GM21619 (cell line): ENCODE measurements around the gene KRTAP9-3.
"Not testable (repeated sequence)": the region's sequence is repeated elsewhere in the genome, so short reads cannot be mapped to it uniquely, and the experiment has no call there.

ENCODE experiments used
- ATAC-seq: cut with Tn5 transposase; IDR thresholded peaks from one replicate; pipeline ENCODE4 v1.9.1; 2021; ENCODE audit not compliant: unreplicated experiment

Gene KRTAP9-3, protein sequence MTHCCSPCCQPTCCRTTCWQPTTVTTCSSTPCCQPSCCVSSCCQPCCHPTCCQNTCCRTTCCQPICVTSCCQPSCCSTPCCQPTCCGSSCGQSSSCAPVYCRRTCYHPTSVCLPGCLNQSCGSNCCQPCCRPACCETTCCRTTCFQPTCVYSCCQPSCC

DNA sequence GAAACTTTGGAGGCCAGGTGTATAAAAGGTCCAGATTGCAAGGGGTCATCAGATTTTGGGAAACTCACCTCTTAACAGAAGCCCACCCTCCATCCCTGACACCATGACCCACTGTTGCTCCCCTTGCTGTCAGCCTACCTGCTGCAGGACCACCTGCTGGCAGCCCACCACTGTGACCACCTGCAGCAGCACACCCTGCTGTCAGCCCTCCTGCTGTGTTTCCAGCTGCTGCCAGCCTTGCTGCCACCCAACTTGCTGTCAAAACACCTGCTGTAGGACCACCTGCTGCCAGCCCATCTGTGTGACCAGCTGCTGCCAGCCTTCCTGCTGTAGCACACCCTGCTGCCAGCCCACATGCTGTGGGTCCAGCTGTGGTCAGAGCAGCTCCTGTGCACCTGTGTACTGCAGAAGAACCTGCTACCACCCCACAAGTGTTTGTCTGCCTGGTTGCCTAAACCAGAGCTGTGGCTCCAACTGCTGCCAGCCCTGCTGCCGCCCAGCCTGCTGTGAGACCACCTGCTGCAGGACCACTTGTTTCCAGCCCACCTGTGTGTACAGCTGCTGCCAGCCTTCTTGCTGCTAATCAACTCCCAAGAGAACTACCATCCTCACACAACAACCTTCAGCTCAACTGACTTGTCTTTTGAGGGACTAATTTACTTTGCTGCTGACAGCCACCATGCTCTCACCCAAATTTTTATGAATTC lies at the start of gene KRTAP9-3:
Gene KRTAP9-3, plus strand, starts transcription at position 51 of the 707 bp plus-strand sequence. Its CDS starts 53 bp downstream, at position 104.
- not testable (repeated sequence) for ATAC-seq

DNA sequence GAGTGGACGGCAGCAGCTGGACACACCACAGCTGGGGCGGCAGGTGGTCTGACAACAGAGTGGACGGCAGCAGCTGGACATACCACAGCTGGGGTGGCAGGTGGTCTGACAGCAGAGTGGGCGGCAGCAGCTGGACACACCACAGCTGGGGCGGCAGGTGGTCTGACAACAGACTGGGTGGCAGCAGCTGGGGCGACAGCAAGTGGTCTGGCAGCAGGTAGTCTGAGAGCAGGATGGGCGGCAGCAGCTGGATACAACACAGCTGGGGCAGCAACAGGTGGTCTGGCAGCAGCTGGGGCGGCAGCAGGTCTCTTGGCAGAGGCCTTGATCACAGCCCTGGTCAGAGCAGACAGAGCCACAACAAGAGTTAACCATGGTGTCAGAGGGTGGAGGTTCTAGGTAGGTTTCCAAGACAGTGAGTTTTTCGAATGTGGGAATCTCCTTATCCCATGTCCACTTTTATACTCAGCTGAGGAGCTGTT lies 47.7 kb upstream of the KRTAP9-3 start, which contains the start of gene KRTAP4-1:
Gene KRTAP4-1, minus strand, starts transcription at position 432 of the 482 bp plus-strand sequence. Its CDS starts 57 bp downstream, at position 375.
- ATAC-seq, result no peak

DNA sequence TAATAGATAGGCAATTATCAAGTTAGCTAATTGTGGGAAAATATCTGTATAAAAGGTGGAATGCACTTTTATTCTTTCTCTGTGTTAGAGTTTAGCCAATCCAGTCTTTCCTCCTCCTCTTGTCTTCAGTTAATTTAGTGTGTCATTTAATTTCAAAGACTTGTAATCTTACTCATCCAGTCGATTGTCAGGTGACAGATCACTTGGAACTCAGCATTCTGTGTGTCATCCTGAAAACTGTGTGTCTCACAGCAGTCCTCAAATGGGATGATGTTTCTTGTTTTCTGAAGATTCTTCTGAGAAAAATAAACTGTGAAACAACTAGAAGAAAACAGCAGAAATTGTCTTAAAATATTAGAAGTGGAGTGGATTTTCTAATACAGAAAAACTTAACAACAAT lies 47.2 kb upstream of the KRTAP9-3 start:
- ATAC-seq, result no peak

DNA sequence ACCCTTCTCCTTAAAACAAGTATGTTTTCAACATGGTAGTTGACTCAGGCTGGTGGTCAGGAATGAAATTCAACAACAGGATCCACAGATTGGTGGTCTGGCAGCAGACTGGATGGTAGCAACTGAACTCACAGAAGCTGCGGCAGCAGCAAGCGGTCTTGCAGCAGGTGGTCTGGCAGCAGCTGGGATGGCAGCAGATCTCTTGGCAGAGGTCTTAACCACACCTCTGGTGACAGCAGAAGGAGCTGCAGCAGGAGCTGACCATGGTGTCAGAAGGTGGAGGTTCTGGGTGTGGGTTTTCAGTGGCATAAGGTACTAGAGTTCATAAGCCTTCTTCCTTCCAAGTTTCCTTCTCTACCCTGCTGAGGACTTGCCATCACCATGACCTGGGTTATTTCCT lies 45.4 kb upstream of the KRTAP9-3 start:
- no peak for ATAC-seq

DNA sequence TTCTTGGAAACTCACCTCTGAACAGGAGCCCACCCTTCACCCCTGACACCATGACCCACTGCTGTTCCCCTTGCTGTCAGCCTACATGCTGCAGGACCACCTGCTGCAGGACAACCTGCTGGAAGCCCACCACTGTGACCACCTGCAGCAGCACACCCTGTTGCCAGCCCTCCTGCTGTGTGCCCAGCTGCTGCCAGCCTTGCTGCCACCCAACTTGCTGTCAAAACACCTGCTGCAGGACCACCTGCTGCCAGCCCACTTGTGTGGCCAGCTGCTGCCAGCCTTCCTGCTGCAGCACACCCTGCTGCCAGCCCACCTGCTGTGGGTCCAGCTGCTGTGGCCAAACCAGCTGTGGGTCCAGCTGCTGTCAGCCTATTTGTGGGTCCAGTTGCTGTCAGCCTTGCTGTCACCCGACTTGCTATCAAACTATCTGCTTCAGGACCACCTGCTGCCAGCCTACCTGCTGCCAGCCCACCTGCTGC lies 42.4 kb upstream of the KRTAP9-3 start, which contains the start of gene KRTAP9-1:
Gene KRTAP9-1, plus strand, starts transcription at position 51 of the 482 bp plus-strand sequence. Its CDS starts 0 bp downstream, at position 51.
- ATAC-seq, result not testable (repeated sequence)

DNA sequence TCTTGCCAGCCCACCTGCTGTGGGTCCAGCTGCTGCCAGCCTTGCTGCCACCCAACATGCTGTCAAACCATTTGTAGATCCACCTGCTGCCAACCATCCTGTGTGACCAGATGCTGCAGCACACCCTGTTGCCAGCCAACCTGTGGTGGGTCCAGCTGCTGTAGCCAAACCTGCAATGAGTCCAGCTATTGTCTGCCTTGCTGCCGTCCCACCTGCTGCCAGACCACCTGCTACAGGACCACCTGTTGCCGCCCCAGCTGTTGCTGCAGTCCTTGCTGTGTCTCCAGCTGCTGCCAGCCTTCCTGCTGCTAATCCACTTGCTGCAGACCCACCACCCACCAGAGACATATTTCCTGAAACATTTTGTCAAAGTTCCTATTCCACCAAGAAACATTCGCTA lies 41.9 kb upstream of the KRTAP9-3 start:
- no peak for ATAC-seq

DNA sequence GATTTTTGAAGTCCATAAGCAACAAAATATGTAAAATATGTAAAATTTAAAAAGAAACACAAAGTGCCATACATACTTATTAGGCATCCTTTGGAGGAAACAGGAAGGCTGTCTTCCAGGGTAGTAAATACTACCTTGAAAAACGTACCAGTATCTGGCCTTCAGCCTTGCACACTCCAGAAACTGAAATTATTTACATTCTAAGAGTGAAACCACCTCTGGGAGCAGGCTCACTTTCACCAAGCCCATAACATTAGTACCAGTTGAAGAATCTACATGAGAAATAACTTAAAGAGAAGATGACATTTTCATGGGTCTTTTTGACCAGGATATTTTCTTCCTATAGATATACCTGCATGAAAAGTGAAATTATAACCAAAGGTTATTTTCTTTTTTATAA lies 36.2 kb upstream of the KRTAP9-3 start:
- no peak for ATAC-seq

DNA sequence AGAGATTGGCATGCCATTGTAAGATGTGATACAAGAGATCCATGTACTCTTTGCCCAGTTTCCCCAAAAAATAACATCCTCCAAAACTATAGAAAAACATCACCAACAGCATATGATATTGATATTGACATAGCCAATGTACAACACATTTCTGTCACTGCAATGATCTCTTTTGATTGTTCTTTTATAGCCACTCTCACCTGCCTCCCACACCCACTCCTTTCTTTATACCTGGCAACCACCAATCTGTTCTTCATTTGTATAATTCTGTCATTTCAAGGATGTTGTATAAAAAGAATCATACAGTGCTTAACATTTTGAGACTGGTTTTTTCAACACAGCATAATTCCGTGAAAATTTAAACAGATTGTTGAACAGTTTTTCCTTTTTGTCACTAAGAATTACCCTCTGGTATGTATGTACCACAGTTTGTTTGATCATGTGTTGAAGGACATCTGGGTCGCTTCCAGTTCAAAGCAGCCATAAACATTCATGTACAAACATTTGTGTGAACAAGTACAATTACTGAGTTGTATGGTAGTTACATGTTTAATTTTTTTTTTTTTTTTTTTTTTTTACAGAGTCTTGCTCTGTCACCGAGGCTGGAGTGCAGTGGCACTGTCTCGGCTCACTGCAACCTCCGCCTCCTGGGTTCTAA lies 32.7 kb upstream of the KRTAP9-3 start:
- no peak for ATAC-seq

DNA sequence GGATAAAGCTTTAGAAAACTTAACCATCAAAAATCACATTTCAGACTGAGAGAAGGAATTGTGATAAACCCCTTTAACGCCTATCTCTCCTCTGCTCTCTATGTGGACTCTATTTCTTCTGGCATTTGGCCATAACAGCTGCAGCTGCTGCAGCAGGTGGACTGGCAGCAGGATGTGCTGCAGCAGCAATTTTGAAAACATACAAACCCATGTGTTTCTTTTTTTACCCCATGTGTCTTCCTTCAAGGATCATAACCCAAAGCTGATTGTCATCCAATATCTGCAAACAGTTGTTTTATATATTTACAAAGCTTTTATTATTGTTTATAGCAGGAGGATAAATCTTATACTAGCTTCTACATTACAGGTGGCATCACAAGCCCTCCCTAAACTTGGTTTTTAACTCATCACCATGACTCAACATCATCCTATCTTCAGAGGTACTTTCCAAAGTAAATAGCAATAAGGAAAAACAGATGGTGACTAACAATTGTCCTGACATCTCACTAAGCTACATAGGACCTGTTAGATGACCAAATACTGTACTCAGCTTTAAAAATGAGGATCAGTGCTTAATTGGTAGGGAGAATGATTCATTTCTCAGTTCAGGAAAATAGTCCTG lies 20.3 kb upstream of the KRTAP9-3 start:
- ATAC-seq, result no peak

DNA sequence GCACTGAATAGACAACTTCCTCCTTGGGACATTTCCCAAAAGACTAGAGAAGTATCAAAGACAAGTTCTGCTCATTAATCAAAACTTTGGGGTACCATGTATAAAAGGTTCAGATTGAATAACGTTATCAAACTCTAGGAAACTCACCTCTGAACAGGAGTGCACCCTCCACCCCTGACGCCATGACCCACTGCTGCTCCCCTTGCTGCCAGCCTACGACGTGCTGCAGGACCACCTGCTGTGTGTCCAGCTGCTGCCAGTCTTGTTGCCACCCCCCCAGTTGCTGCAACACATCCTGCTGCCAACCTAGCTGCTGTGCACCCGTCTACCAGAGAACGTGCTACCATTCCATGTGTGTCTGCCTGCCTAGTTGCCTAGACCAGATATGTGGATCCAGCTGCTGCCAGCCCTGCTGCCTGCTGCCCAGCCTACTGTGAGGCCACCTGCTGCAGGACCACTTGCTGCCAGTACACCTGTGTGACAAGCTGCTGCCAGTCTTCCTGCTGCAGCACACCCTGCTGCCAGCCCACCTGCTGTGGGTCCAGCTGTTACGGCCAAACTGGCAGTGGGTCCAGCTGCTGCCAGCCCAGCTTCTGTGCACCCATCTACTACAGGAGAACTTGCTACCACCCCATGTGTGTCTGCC lies 19.6 kb upstream of the KRTAP9-3 start:
- no peak for ATAC-seq

DNA sequence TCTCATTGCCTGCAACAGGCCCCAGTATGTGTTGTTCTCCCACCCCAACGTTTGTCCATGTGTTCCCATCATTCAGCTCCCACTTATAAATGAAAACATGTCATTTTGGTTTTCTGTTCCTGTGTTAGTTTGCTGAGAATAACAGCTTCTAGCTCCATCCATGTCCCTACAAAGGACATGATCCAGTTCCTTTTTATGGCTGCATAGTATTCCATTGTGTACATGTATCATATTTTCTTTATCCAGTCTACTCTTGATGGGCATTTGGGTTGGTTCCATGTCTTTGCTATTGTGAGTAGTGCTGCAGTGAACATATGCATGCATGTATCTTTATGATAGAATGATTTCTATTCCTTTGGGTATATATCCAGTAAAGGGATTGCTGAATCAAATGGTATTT lies 16.6 kb upstream of the KRTAP9-3 start:
- no peak for ATAC-seq

DNA sequence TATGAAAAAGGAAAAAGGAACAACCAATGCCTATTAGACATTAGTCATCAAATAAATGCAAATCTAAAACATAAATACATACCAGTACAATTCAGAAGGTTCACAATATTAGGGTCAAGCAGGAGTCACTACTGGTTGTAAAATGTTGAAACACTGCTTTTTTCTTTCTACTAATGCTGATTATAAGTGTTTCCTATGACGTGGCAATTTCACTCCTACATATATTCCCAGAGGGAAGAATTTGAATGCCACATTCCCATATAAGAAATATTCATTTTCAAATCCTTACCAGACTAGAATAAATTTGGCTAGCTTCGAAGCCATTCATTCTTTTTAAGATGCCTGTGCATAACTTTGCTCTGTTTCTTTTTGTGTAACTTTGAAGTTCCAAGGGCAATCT lies 8.4 kb upstream of the KRTAP9-3 start:
- ATAC-seq, result no peak

DNA sequence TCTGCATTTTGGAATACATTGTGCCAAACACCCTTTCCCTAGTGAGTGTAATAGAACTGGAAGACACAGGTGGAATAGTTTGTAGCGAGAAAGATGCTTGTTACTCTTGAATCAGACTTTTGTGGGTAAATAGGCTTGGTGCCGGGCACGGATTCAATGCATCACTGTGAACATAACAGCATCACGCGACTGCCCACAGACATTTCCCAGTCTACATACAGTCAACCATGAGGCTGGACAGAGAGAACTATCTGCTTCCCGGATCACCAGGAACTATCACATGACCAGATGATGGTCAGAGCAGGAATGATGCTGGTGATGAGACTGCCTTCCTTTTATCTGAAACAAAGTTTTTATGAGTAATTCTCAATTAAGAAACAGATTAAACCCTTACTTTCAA lies 6.2 kb upstream of the KRTAP9-3 start:
- no peak for ATAC-seq

DNA sequence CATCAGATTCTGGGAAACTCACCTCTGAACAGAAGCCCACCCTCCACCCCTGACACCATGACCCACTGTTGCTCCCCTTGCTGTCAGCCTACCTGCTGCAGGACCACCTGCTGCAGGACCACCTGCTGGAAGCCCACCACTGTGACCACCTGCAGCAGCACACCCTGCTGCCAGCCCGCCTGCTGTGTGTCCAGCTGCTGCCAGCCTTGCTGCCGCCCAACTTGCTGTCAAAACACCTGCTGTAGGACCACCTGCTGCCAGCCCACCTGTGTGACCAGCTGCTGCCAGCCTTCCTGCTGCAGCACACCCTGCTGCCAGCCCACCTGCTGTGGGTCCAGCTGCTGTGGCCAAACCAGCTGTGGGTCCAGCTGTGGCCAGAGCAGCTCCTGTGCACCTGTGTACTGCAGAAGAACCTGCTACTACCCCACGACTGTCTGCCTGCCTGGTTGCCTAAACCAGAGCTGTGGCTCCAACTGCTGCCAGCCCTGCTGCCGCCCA lies 5.6 kb upstream of the KRTAP9-3 start, which contains the start of gene KRTAP9-2:
Gene KRTAP9-2, plus strand, starts transcription at position 51 of the 498 bp plus-strand sequence. Its CDS starts 7 bp downstream, at position 58.
- not testable (repeated sequence) for ATAC-seq

DNA sequence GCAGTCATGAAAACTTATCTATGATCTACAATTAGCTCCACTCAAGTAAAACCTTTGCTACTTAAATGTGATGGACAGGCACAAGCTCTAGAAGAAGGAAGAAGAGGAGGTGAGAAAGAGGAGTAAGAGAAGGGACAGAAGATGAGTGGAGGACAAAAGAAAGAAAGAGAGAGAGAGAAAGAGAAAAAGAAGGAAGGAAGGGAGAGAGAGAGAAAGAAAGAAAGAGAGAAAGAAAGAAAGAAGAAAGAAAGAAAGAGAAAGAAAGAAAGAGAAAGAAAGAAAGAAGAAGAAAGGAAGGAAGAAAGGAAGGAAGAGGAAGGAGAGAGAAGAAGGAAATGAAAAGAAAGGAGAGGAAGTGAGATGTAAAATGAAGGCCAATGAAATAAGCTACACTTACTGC lies 2.2 kb upstream of the KRTAP9-3 start:
- ATAC-seq, result no peak

DNA sequence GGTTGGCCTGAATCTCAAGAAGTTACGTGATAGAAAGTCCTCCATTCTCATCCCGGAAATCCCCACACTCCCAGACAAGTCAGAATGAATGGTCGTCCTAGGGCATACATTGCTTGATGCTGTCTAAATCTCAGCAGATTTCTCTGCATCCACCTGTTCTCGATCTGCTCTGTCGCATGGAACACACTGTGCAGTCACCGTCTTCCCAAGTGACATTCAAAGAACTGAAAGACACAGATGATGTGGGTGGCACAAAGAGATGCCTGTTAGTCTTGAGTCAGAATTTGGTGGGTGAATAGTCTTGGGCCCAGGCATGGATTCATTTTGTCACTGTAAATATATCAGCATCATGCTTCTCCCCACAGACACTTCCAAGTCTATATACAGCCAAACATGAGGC lies 518 bp upstream of the KRTAP9-3 start:
- ATAC-seq, result no peak

DNA sequence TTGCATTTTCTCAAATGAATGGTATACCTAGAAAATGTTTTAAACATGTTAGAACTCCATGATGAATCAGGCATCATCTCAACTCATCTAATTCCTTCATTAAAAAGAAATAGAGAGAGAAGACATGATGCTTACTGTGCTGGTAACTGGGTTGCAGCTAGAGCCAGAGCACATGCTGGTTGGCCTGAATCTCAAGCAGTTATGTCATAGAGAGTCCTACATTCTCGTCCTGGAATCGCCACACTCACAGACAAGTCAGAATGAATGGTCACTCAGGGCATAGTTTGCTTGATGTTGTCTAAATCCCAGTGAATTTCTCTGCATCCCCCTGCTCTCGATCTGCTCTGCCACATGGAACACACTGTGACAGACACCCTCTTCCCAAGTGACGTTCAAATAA lies 4.9 kb downstream of the KRTAP9-3 start:
- ATAC-seq, result not testable (repeated sequence)

DNA sequence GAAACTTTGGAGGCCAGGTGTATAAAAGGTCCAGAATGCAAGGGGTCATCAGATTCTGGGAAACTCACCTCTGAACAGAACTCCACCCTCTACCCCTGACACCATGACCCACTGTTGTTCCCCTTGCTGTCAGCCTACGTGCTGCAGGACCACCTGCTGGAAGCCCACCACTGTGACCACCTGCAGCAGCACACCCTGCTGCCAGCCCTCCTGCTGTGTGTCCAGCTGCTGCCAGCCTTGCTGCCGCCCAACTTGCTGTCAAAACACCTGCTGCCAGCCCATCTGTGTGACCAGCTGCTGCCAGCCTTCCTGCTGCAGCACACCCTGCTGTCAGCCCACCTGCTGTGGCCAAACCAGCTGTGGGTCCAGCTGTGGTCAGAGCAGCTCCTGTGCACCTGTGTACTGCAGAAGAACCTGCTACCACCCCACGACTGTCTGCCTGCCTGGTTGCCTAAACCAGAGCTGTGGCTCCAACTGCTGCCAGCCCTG lies 5.7 kb downstream of the KRTAP9-3 start, which contains the start of gene KRTAP9-8:
Gene KRTAP9-8, plus strand, starts transcription at position 51 of the 489 bp plus-strand sequence. Its CDS starts 53 bp downstream, at position 104.
- ATAC-seq, result not testable (repeated sequence)

DNA sequence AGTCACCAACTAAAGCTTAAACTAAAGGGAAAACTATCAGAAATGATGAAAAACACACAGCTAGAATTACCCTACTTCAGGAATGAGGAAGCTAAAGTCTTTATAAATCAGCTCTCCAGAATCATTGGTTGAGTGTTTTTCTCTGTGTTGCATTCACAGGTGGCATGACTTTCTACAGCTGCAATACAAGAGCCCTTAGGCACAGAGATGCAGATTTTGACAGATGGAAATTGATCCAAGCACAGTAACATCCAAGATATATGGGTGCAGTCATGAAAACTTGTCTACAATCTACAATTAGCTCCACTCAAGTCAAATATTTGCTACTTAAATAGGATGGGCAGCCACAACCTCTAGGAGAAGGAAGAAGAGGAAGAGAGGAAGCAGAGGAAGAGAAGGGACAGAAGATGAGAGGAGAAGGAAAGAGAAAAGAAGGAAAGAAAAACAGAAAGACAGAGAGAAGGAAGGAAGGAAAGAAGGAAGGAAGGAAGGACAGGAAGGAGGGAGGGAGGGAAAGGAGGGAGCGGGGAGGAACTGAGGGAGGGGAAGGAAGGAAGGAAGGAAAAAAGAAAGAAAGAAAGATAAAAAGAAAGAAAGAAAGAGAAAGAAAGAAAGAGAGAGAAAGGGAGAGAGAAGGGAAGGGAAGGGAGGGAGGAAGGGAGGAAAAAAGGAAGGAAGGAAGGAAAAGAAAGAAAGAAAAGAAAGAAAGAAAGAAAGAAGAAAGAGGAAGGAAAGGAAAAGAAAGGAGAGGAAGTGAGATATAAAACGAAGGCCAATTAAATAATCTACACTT lies 14.9 kb downstream of the KRTAP9-3 start:
- ATAC-seq, result not testable (repeated sequence)
